HG03280 (cell line): Measurements from ENCODE around the gene CNPY4.

Experiments
- ATAC-seq: cut with Tn5 transposase; IDR thresholded peaks from one replicate; pipeline ENCODE4 v1.9.1; 2021; ENCODE audit warnings: mild to moderate bottlenecking, moderate library complexity; ENCODE audit not compliant: unreplicated experiment

CNPY4 gene

GRCh38 chr7:100119072-100119969 lies at the start of gene CNPY4, which contains the start of gene TAF6:
Gene CNPY4 (plus strand): TSS chr7:100119634. CDS start chr7:100119745, 111 bp downstream.
Gene TAF6 (minus strand): TSS chr7:100119358. CDS start chr7:100114209, 5,149 bp downstream.
- peak; percentile 78 for ATAC-seq

GRCh38 chr7:100069991-100070390 lies 49.4 kb upstream of the CNPY4 start:
- ATAC-seq = no peak

- no peak for ATAC-seq
These were observed 48.3 kb upstream of the CNPY4 start for GRCh38 chr7:100071018-100071723.

DNA sequence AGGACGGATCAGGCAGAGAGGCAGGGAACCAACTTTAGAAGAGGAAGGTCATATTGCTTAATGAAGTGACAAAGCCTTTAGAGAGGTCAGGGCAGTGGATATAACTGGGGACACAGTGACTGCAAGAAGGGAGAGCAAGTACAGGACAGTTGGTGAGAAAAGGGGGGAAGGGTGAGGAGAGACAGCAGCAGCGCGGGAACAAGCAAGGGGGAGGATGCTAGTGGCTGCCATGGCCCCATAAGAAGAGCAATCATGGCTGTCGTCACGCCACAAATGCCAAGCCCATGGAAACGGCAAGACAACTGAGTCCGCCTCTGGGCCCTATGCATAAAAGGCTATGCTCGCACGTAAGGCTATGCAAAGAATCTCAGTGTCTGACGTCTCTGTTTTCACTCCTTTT lies 47.0 kb upstream of the CNPY4 start:
- ATAC-seq = no peak

GRCh38 chr7:100074841-100075240 lies 44.6 kb upstream of the CNPY4 start:
- no peak for ATAC-seq

GRCh38 chr7:100075418-100075817 lies 44.0 kb upstream of the CNPY4 start:
- ATAC-seq = no peak

DNA sequence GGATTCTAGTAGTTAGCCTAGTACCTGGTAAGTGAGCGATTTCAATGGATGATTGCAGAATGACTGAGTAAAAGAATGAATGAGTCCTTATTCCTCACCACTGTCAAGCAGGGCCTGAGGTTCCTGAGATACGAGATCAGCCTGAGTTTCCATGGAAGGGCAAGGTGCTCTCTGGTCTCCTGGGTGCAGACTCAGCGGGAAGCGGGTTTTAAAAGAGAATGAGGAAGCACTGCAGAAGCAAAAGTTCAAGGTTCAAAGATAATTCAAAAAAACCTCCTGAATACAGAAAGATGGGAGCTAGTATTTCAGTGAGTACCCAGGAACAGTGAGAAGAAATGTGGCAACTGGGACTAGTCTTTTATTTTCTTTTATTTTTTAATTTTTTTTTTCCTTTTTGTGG lies 42.2 kb upstream of the CNPY4 start:
- ATAC-seq = no peak

DNA sequence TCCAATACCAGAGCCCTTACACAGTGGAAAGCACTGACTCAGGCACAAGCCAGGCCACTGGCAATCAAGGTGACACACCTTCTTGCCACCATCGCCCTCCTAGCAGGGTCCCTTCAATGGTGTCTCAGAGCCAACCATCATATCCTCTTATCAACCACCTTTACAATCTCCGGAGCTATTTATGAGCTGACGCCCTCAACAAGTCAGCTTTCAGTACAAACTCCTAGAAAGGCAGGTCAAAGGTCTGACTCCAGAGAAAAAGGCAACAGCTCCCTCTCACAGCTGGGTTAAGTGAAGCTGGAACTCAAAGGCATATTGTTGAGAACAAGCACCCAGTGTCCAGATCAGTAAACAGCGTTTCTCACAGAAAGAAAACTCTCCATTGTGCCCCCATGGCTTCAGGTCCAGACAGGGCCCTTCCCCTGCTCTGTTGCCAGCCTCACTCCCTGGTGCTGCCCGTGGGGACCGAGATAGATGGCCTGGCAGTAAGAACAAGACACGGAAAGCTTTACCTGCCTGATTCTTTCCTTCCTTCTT lies 40.3 kb upstream of the CNPY4 start:
- ATAC-seq = no peak

DNA sequence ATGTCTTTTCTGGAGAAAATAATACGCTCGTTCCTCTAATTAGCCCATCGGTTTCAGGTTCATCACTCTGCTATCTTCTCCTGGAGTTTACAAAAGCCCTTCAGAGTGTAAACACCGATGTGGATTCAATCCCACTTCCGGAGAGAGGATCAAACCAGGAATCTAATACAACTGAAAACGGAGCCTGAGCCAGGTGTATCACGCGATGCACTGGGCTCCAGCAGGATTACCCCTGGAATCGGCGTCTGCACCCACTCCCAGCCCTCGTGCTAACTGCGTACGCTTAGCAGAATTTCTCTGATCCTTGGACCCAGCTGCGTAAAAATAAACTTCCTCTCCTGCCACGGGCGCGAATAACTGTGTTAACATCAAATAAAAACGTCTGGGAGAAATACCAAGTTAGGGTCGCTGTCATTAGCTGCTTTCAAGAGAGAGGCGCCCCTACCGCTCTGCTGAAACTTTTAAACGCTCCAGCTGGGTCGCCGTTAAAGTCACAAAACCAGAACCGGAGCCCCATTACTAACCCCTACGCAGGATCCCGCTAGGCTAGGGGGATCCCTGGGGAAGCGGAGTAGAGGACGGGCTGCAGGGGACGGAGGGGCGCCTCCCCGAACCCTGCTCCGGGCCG lies 38.4 kb upstream of the CNPY4 start:
- ATAC-seq = no peak

DNA sequence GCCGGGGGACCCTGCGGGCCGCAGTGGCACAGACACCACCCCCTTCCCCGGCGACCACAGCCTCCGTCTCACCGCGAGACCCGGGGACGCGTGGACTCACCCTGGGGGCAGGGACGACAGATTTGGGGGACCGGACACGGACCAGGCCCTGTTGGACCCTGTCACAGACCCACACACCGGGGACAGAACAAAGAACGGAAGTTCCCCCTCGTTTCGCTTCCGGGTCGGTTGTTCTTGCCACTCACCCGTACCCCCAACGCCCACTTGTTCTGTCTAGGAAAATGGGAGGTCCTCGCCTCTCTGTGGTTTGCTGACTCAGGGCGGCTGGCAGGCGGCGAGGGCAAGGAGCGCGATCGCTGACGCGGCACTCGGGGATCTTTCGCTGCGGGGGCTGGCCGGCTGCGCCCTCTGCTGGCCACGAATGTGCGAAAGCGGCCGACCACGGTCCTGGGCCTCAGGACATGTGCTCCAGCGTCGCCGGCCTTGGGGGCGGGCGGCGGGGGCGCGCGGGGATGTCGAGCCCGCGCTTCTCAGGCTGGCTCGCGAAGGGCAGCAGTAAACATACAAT lies 37.8 kb upstream of the CNPY4 start, which contains the start of gene ZNF3:
TSS of gene ZNF3 (minus strand) at position 189 of the 568 bp plus-strand sequence. CDS start 4,366 bp downstream, outside the sequence.
- ATAC-seq = peak; percentile 85

- ATAC-seq = no peak
These were observed 36.5 kb upstream of the CNPY4 start for GRCh38 chr7:100082978-100083377.

- ATAC-seq = no peak
These were observed 33.9 kb upstream of the CNPY4 start for GRCh38 chr7:100085515-100085914.

GRCh38 chr7:100087055-100087750 lies 32.2 kb upstream of the CNPY4 start:
- no peak for ATAC-seq

- ATAC-seq = no peak
These were observed 31.3 kb upstream of the CNPY4 start for GRCh38 chr7:100088095-100088620.

GRCh38 chr7:100088621-100089457 lies 30.6 kb upstream of the CNPY4 start, which contains the start of gene COPS6:
Gene COPS6 (plus strand): TSS chr7:100088969. CDS start chr7:100088991, 22 bp downstream.
- peak; percentile 64 for ATAC-seq

DNA sequence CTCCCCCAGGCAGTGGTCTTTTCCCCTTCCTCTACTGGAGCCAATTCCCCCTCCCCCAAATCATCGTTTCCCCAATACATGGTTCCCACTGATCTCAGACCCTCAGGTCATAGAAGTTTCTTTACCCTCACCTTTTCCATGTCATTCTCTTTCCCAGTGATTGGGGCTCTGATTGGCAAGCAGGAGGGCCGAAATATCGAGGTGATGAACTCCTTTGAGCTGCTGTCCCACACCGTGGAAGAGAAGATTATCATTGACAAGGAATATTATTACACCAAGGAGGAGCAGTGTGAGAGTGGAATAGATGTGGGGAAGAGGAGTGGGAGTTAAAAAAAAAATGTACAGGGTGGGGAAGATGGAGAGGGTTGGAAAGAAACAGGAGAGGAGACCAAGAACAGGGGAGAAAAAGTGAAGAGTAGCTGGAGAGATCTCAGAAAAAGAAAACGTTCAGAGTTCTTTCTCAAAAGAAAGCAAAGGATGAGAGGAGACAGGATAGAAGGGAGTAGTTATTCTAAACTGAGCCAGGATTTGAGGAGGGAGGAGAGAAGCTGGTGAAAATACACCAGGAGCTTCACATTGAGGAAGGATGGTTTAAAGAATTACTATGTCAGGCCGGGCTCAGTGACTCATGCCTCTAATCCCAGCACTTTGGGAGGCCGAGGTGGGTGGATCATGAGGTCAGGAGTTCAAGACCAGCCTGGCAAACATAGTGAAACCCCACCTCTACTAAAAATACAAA lies 29.8 kb upstream of the CNPY4 start:
- no peak for ATAC-seq

GRCh38 chr7:100090527-100091410 lies 28.7 kb upstream of the CNPY4 start:
- no peak for ATAC-seq
